MM.1S (cell line): ENCODE data around the gene ACSL1.

Source experiments
- DNase-seq: peaks from one replicate; pipeline ENCODE4 v3.0.0-alpha.2; 2015
- H2AFZ ChIP-seq: fragments of 300-600 bp; sonication (generic); 2 replicates; pipeline ENCODE4 v1.6.0; 2016; ENCODE audit warnings: antibody characterized with exemption, low read length
- H3F3A ChIP-seq: fragments of 300-600 bp; sonication (generic); 2 replicates; pipeline ENCODE4 v1.6.1; 2016; ENCODE audit warnings: mild to moderate bottlenecking, antibody characterized with exemption, low read length, moderate library complexity, mixed read lengths; ENCODE audit not compliant: insufficient read depth
- H3K27ac ChIP-seq: fragments of 300-600 bp; sonication (generic); 2 replicates; pipeline ENCODE4 v1.5.1; 2016; ENCODE audit warnings: mild to moderate bottlenecking, low read length
- H3K27me3 ChIP-seq: fragments of 300-600 bp; sonication (generic); replicated peaks from 2 replicates; pipeline ENCODE4 v1.6.0; 2016; ENCODE audit warnings: low read length; ENCODE audit not compliant: insufficient read depth
- H3K36me3 ChIP-seq: fragments of 300-600 bp; sonication (generic); replicated peaks from 2 replicates; pipeline ENCODE4 v1.6.1; 2016; ENCODE audit warnings: mild to moderate bottlenecking, low read length, mixed read lengths; ENCODE audit not compliant: insufficient read depth
- H3K4me1 ChIP-seq: fragments of 300-600 bp; sonication (generic); 2 replicates; pipeline ENCODE4 v1.6.1; 2016; ENCODE audit warnings: low read length, mixed read lengths
- H3K4me2 ChIP-seq: fragments of 300-600 bp; sonication (generic); 2 replicates; pipeline ENCODE4 v1.6.0; 2016; ENCODE audit warnings: low read depth, low read length
- H3K4me3 ChIP-seq: fragments of 300-600 bp; sonication (generic); 2 replicates; pipeline ENCODE4 v1.5.1; 2016; ENCODE audit warnings: low read length, mixed read lengths
- H3K79me2 ChIP-seq: fragments of 300-600 bp; sonication (generic); 2 replicates; pipeline ENCODE4 v1.6.1; 2016; ENCODE audit warnings: mixed run types, low read length, mixed read lengths
- H3K9ac ChIP-seq: fragments of 300-600 bp; sonication (generic); 2 replicates; pipeline ENCODE4 v1.6.1; 2016; ENCODE audit warnings: low read length, mixed read lengths
- H3K9me2 ChIP-seq: fragments of 300-600 bp; sonication (generic); replicated peaks from 2 replicates; pipeline ENCODE4 v1.6.1; 2016; ENCODE audit warnings: mild to moderate bottlenecking, low read length, mixed read lengths; ENCODE audit not compliant: insufficient read depth
- H3K9me3 ChIP-seq: fragments of 300-600 bp; sonication (generic); replicated peaks from 2 replicates; pipeline ENCODE4 v1.6.1; 2016; ENCODE audit warnings: mild to moderate bottlenecking, low read length, mixed read lengths; ENCODE audit not compliant: insufficient read depth
- H4K20me1 ChIP-seq: fragments of 300-600 bp; sonication (generic); 2 replicates; pipeline ENCODE4 v1.6.1; 2016; ENCODE audit warnings: mild to moderate bottlenecking, low read length, moderate library complexity, mixed read lengths; ENCODE audit not compliant: insufficient read depth
- EZH2 ChIP-seq: fragments of 300-600 bp; sonication (generic); optimal IDR thresholded peaks from 2 replicates; pipeline ENCODE3; 2017; ENCODE audit warnings: low read depth, mild to moderate bottlenecking, antibody characterized with exemption, low read length, mixed read lengths
- EZH2phosphoT487 ChIP-seq: fragments of 300-600 bp; sonication (generic); IDR thresholded peaks from 2 replicates; pipeline ENCODE4 v1.6.1; 2018; ENCODE audit warnings: antibody characterized with exemption, low read length
- TF ChIP-seq, protein P1 (sequence below): fragments of 300-600 bp; sonication (generic); IDR thresholded peaks from 2 replicates; pipeline ENCODE4 v1.5.1; 2016; ENCODE audit warnings: antibody characterized with exemption, low read length, mixed read lengths

Gene ACSL1

DNA sequence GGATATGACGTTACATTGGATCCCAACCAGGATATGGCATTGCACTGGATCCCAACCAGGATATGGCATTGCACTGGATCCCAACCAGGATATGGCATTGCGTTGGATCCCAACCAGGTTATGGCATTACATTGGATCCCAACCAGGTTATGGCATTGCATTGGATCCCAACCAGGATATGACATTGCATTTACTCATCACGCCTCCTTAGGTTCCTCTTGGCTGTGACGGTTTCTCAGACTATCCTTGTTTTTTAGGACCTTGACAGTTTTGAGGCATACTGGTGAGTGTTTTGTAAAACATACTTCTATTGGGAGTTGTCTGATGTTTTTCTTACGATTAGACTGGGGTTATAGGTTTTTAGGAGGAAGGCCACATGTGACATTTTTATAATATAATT lies 5.4 kb upstream of the ACSL1 start:
- H2AFZ ChIP-seq: no peak overlapping the region
- H3K79me2 ChIP-seq: no peaks in the 10 kb centered on the region
- no peak overlapping the region for H3K27ac ChIP-seq
- H3K9me2 ChIP-seq: no peaks in the 10 kb centered on the region
- H3F3A ChIP-seq: no peaks in the 10 kb centered on the region
- no peaks in the 10 kb centered on the region for H3K4me1 ChIP-seq
- H3K4me2 ChIP-seq: no peak overlapping the region
- H3K27me3 ChIP-seq: peaks cover 10% of the 10 kb centered on the region; the same call in 1 of the 2 replicates
- H3K4me3 ChIP-seq: no peak overlapping the region
- H4K20me1 ChIP-seq: no peaks in the 10 kb centered on the region
- H3K9me3 ChIP-seq: no peaks in the 10 kb centered on the region
- no peak overlapping the region for H3K9ac ChIP-seq
- no peak for DNase-seq
- no peaks in the 10 kb centered on the region for H3K36me3 ChIP-seq
- TF ChIP-seq EZH2phosphoT487 (no peak), EZH2 (no peak)
- TF ChIP-seq, protein P1, sequence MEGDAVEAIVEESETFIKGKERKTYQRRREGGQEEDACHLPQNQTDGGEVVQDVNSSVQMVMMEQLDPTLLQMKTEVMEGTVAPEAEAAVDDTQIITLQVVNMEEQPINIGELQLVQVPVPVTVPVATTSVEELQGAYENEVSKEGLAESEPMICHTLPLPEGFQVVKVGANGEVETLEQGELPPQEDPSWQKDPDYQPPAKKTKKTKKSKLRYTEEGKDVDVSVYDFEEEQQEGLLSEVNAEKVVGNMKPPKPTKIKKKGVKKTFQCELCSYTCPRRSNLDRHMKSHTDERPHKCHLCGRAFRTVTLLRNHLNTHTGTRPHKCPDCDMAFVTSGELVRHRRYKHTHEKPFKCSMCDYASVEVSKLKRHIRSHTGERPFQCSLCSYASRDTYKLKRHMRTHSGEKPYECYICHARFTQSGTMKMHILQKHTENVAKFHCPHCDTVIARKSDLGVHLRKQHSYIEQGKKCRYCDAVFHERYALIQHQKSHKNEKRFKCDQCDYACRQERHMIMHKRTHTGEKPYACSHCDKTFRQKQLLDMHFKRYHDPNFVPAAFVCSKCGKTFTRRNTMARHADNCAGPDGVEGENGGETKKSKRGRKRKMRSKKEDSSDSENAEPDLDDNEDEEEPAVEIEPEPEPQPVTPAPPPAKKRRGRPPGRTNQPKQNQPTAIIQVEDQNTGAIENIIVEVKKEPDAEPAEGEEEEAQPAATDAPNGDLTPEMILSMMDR: no peak

DNA sequence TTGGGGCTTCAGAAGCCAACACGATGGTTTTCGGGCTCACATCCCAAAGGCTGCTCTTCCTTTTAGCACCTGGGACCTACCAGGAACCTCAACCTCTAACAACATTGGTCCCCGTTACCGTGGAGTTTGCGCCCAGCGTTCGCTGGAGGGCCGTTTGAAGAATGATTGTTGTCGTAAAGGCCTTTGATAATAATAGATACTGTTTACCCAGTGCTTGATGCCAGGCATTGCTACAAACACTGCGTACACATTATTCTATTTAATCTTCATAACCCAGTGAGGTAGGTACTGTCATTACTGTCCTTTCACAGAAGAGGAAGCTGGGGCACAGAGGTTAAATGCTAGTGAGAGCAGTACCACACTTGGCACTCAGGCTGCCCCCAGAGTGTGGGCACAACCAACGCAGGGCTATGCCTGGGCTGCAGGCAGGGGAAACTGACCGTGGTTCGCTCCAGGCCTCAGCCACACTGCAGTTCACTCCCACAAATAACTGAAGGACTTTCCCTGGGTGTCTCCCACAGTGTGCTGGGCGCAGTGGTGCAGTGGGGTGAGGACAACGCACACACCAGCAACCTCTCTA lies 1.0 kb upstream of the ACSL1 start:
- no peaks in the 10 kb centered on the region for H3K9me2 ChIP-seq
- no peaks in the 10 kb centered on the region for H4K20me1 ChIP-seq
- no peaks in the 10 kb centered on the region for H3F3A ChIP-seq
- H3K27me3 ChIP-seq: peaks cover 35% of the 10 kb centered on the region; the same call in 1 of the 2 replicates
- peak overlapping the region; percentile 62; the same call in 1 of the 2 replicates for H3K9ac ChIP-seq
- peak overlapping the region; percentile 79 for H3K4me3 ChIP-seq
- H3K4me2 ChIP-seq: peak overlapping the region; percentile 99
- no peak overlapping the region for H3K27ac ChIP-seq
- H3K9me3 ChIP-seq: no peaks in the 10 kb centered on the region
- H3K79me2 ChIP-seq: no peaks in the 10 kb centered on the region
- H3K4me1 ChIP-seq: 0 out of 2 replicates have a peak, but pooled peaks cover 3% of the 10 kb centered on the region
- TF ChIP-seq EZH2 (no peak), EZH2phosphoT487 (no peak)
- TF ChIP-seq, protein P1: no peak
- no peaks in the 10 kb centered on the region for H3K36me3 ChIP-seq
- DNase-seq: no peak
- H2AFZ ChIP-seq: peak overlapping the region; percentile 98

DNA sequence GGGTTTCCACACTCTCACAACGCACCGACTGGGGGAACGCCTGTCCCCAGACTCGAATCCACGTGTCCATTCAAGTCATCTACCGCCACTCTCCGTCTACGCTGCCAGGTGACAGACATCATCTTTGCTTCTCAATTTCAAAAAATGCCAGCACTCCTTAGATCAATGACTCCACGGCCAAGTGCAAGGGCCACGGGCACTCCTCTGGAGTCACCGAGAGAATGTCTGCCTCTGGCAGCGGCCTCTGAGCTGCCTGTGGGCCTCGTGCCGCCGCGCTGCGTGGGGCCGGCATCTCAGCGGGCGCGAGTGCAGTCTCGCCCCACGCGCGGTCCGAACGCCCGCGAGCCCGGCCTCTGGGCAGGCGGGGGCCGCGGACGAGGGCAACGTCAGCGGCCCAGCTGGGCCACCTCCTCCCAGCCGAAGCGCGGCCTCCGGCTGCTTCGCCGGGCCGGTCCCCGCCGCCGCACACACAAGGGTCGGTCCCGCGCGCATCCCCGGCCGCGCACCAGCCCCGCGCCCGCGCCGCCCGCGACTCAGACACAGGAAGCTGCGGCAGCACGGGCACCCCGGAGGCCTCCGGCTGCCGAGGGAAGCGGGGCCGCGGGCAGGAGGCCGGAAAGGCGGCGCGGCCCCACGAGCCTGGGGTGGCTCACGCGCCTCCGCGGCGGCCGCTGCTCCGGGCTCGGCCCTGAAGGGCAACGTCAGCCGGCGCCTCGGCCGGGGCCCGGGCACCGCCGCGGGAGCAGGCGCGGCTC lies 450 bp downstream of the ACSL1 start:
- no peaks in the 10 kb centered on the region for H3K9me3 ChIP-seq
- H3F3A ChIP-seq: no peaks in the 10 kb centered on the region
- H2AFZ ChIP-seq: peak overlapping the region; percentile 46; the same call in 1 of the 2 replicates
- H3K4me1 ChIP-seq: 0 out of 2 replicates have a peak, but pooled peaks cover 3% of the 10 kb centered on the region
- no peaks in the 10 kb centered on the region for H4K20me1 ChIP-seq
- H3K9me2 ChIP-seq: no peaks in the 10 kb centered on the region
- peak overlapping the region; percentile 19; the same call in 1 of the 2 replicates for H3K9ac ChIP-seq
- no peak overlapping the region for H3K27ac ChIP-seq
- H3K4me2 ChIP-seq: peak overlapping the region; percentile 83
- H3K4me3 ChIP-seq: peak overlapping the region; percentile 61
- TF ChIP-seq, protein P1: no peak
- TF ChIP-seq EZH2phosphoT487 (no peak), EZH2 (no peak)
- H3K79me2 ChIP-seq: peaks cover 7% of the 10 kb centered on the region; the same call in 1 of the 2 replicates
- peaks cover 42% of the 10 kb centered on the region for H3K27me3 ChIP-seq
- no peak for DNase-seq
- no peaks in the 10 kb centered on the region for H3K36me3 ChIP-seq
